Dermis blood vessel endothelial cell (primary cell): ENCODE measurements around the gene GPER1. TPM values are rescaled to one million over a fixed set of nuclear protein-coding genes. Genes with fewer than 3 reads are reported as not detected.

Source experiments
- total RNA-seq: library from RNA; depleted of rRNA; stranded (reverse); fragments of >200 nt; gene quantifications from 2 replicates; pipeline ENCODE4 v1.2.3, GENCODE V29; 2014

Gene GPER1
- total RNA-seq, 1 donor from 2014 or later = 1.0 TPM

Other genes starting within 250 kb of the GPER1 start
- 35.4 and 45.0 TPM in 2 replicates for gene GET4, start 211.6 kb upstream of the GPER1 start, total RNA-seq
- gene ADAP1, start 133.4 kb upstream of the GPER1 start, total RNA-seq = 1.7 and 2.9 TPM in 2 replicates
- gene COX19, start 112.6 kb upstream of the GPER1 start, total RNA-seq = 7.2 and 12.4 TPM in 2 replicates
- gene CYP2W1, start 104.9 kb upstream of the GPER1 start, total RNA-seq = not detected in 2 replicates
- 64.5 and 69.9 TPM in 2 replicates for gene GPR146, start 43.6 kb upstream of the GPER1 start, total RNA-seq
- 12.2 and 27.7 TPM in 2 replicates for gene ZFAND2A, start 72.1 kb downstream of the GPER1 start, total RNA-seq
- not detected in 2 replicates for gene UNCX, start 144.8 kb downstream of the GPER1 start, total RNA-seq